Measurements from ENCODE around the gene SELENOH. TPM values are rescaled to one million over a fixed set of nuclear protein-coding genes. Genes with fewer than 3 reads are reported as not detected.
A peak's percentile ranks its signal among the peaks of the same experiment; 100 is the strongest.

SELENOH gene
- polyA plus RNA-seq, 3 donors = 99.4 to 124 (median 108) TPM

- DNase-seq (ENCODE audit: low read depth in 3 of 3, low spot score in 2 of 3) = peak; percentile 92 to 96 (median 94)
These were observed 37.2 kb downstream of the SELENOH start for GRCh38 chr11:57778318-57779037.

GRCh38 chr11:57779276-57779675 lies 38.0 kb downstream of the SELENOH start:
- DNase-seq (ENCODE audit: low read depth in 3 of 3, low spot score in 2 of 3) = no peak

GRCh38 chr11:57781529-57781943 lies 40.2 kb downstream of the SELENOH start:
- no peak for DNase-seq (ENCODE audit: low read depth in 3 of 3, low spot score in 2 of 3)

- DNase-seq (ENCODE audit: low read depth in 3 of 3, low spot score in 2 of 3) = no peak
These were observed 43.8 kb downstream of the SELENOH start for GRCh38 chr11:57785072-57785471.

GRCh38 chr11:57786436-57786835 lies 45.1 kb downstream of the SELENOH start:
- DNase-seq (ENCODE audit: low read depth in 3 of 3, low spot score in 2 of 3) = no peak

GRCh38 chr11:57787006-57787604 lies 45.8 kb downstream of the SELENOH start:
- DNase-seq (ENCODE audit: low read depth in 3 of 3, low spot score in 2 of 3) = no peak

- DNase-seq (ENCODE audit: low read depth in 3 of 3, low spot score in 2 of 3) = no peak
These were observed 46.8 kb downstream of the SELENOH start for GRCh38 chr11:57787920-57788702.

- no peak for DNase-seq (ENCODE audit: low read depth in 3 of 3, low spot score in 2 of 3)
These were observed 47.4 kb downstream of the SELENOH start for GRCh38 chr11:57788703-57789088.

GRCh38 chr11:57791321-57792059 lies 50.2 kb downstream of the SELENOH start:
- no peak for DNase-seq (ENCODE audit: low read depth in 3 of 3, low spot score in 2 of 3)

GRCh38 chr11:57792060-57792541 lies 50.8 kb downstream of the SELENOH start:
- no peak for DNase-seq (ENCODE audit: low read depth in 3 of 3, low spot score in 2 of 3)

GRCh38 chr11:57792870-57793269 lies 51.6 kb downstream of the SELENOH start:
- DNase-seq (ENCODE audit: low read depth in 3 of 3, low spot score in 2 of 3) = no peak

Other genes starting within 250 kb of the SELENOH start
- gene SLC43A1, start 225.8 kb upstream of the SELENOH start, polyA plus RNA-seq (ENCODE audit: insufficient read length in 3 of 3) = 1 to 10 TPM; 5.0 to 6.1 (median 5.4) TPM
- 10 to 100 TPM; 54.0 to 58.4 (median 58.3) TPM for gene TIMM10, start 210.7 kb upstream of the SELENOH start, polyA plus RNA-seq (ENCODE audit: insufficient read length in 3 of 3)
- under 1 TPM; 0.12 to 0.28 (median 0.23) TPM for gene SMTNL1, start 203.9 kb upstream of the SELENOH start, polyA plus RNA-seq (ENCODE audit: insufficient read length in 3 of 3)
- 10 to 100 TPM; 41.3 to 43.6 (median 43.4) TPM for gene UBE2L6, start 173.8 kb upstream of the SELENOH start, polyA plus RNA-seq (ENCODE audit: insufficient read length in 3 of 3)
- 100 to 1,000 TPM; 139 to 172 (median 151) TPM for gene SERPING1, start 143.8 kb upstream of the SELENOH start, polyA plus RNA-seq (ENCODE audit: insufficient read length in 3 of 3)
- 1 to 10 TPM; 1.2 to 1.9 (median 1.7) TPM for gene YPEL4, start 91.6 kb upstream of the SELENOH start, polyA plus RNA-seq (ENCODE audit: insufficient read length in 3 of 3)
- 10 to 100 TPM; 16.6 to 18.5 (median 18.4) TPM for gene CLP1, start 83.7 kb upstream of the SELENOH start, polyA plus RNA-seq (ENCODE audit: insufficient read length in 3 of 3)
- 10 to 100 TPM; 52.3 to 56.7 (median 52.8) TPM for gene ZDHHC5, start 73.4 kb upstream of the SELENOH start, polyA plus RNA-seq (ENCODE audit: insufficient read length in 3 of 3)
- 10 to 100 TPM; 21.2 to 23.7 (median 22.9) TPM for gene MED19, start 29.3 kb upstream of the SELENOH start, polyA plus RNA-seq (ENCODE audit: insufficient read length in 3 of 3)
- 100 to 1,000 TPM; 117 to 119 (median 118) TPM for gene TMX2, start 28.9 kb upstream of the SELENOH start, polyA plus RNA-seq (ENCODE audit: insufficient read length in 3 of 3)
- under 1 TPM; 0.10 to 0.19 (median 0.15) TPM for gene BTBD18, start 10.3 kb downstream of the SELENOH start, polyA plus RNA-seq (ENCODE audit: insufficient read length in 3 of 3)
- 100 to 1,000 TPM; 204 to 221 (median 210) TPM for gene CTNND1, start 20.3 kb downstream of the SELENOH start, polyA plus RNA-seq (ENCODE audit: insufficient read length in 3 of 3)

All from right renal cortex interstitium (tissue), 3 donors.